ACC112 (cell line): Measurements from ENCODE around the gene ZNF624.
A peak's percentile ranks its signal among the peaks of the same experiment; 100 is the strongest.
"Not testable (repeated sequence)": the region's sequence is repeated elsewhere in the genome, so short reads cannot be mapped to it uniquely, and the experiment has no call there.

Experiments
- H2AFZ ChIP-seq: fragments of 200-600 bp; sonication (generic); one replicate; pipeline ENCODE4 v1.6.0; 2017; ENCODE audit warnings: antibody characterized with exemption, low read length; ENCODE audit not compliant: unreplicated experiment
- H3K27ac ChIP-seq: fragments of 200-600 bp; sonication (generic); 2 replicates; pipeline ENCODE4 v1.5.1; 2014; ENCODE audit warnings: low read depth, mild to moderate bottlenecking, antibody characterized with exemption, low read length, moderate library complexity
- H3K27me3 ChIP-seq: fragments of 200-600 bp; sonication (generic); 2 replicates; pipeline ENCODE4 v1.6.1; 2014; ENCODE audit warnings: mild to moderate bottlenecking, antibody characterized with exemption, low read length, moderate library complexity, mixed read lengths; ENCODE audit not compliant: insufficient read depth
- H3K36me3 ChIP-seq: fragments of 200-600 bp; sonication (generic); 2 replicates; pipeline ENCODE4 v1.6.1; 2016; ENCODE audit warnings: mild to moderate bottlenecking, antibody characterized with exemption, low read length, moderate library complexity, mixed read lengths; ENCODE audit not compliant: insufficient read depth
- H3K4me1 ChIP-seq: fragments of 200-600 bp; sonication (generic); one replicate; pipeline ENCODE4 v1.6.1; 2016; ENCODE audit warnings: low read length, mixed read lengths; ENCODE audit not compliant: insufficient read depth, unreplicated experiment, control insufficient read depth
- H3K4me3 ChIP-seq: fragments of 200-600 bp; sonication (generic); 2 replicates; pipeline ENCODE4 v1.5.1; 2014; ENCODE audit warnings: mild to moderate bottlenecking, low read depth, low read length
- H3K79me2 ChIP-seq: fragments of 200-600 bp; sonication (generic); one replicate; pipeline ENCODE4 v1.6.0; 2016; ENCODE audit warnings: low read length; ENCODE audit not compliant: control insufficient read depth, unreplicated experiment, insufficient read depth

The ZNF624 gene

DNA sequence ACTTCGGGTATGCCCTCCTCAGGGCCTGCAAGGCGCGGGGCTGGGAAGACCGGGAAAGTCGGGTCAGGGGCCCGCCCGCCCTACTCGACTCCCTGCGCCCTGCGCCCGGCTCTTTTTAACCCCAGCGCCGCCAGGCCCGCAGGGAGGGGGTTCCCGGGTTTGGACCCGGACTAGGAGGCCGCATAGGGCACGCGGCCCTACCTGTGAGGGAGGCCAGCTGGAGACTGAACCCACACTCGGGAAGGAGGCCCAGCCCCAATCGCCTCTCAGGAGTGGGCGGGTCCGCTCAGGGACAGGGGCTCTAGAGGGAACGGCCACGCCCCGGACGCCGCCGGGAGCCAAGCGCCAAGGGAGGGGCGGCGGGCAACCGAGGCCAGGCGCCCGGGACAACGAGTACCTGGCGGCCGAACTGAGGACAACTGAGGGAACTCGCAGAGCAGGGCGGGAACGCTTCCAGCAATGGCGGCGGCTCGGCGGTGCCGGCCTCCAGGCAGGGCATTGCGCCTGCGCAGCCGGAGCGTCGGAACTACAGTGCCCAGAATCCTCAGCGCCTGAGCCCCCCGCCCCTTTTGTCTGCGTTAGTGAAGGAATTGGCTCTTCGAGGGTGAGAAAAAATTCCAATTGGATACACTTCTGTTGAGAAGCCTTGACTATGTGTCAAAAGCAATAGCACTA is at the start of gene ZNF624:
TSS of gene ZNF624 (minus strand) at position 484 of the 675 bp plus-strand sequence.
- peaks cover 10% of the 10 kb centered on the region for H3K79me2 ChIP-seq
- H3K4me1 ChIP-seq, result peaks cover 6% of the 10 kb centered on the region
- peak within 1 kb of the TSS; percentile 62 for H3K27ac ChIP-seq
- H2AFZ ChIP-seq, result peak within 1 kb of the TSS; percentile 94
- H3K27me3 ChIP-seq, result peaks cover 8% of the 10 kb centered on the region; the same call in 1 of the 2 replicates
- H3K36me3 ChIP-seq, result peaks cover 12% of the 10 kb centered on the region
- peak within 1 kb of the TSS; percentile 88 for H3K4me3 ChIP-seq

DNA sequence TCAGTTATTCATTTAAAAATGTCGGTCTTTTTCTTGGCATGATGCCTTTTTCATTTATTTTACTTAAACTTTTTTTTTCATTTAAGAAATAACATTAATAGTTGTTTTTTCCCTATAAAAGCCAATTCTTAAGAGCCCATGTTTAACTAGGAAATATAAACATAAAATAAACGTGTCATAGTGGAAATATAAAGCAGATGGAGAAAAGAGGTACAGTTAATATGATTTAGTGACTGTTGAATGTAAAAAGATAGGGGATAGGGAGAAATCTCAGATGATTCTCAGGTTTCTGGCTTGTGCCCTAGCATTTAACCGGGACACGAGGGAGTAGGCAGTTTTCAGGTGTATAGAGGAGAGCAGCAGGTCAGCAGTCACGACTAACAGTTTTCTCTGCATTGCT is 44.0 kb upstream of the ZNF624 start:
- not testable (repeated sequence) for H3K4me3 ChIP-seq, H3K27ac ChIP-seq, H2AFZ ChIP-seq, H3K79me2 ChIP-seq, H3K27me3 ChIP-seq, H3K36me3 ChIP-seq, H3K4me1 ChIP-seq

DNA sequence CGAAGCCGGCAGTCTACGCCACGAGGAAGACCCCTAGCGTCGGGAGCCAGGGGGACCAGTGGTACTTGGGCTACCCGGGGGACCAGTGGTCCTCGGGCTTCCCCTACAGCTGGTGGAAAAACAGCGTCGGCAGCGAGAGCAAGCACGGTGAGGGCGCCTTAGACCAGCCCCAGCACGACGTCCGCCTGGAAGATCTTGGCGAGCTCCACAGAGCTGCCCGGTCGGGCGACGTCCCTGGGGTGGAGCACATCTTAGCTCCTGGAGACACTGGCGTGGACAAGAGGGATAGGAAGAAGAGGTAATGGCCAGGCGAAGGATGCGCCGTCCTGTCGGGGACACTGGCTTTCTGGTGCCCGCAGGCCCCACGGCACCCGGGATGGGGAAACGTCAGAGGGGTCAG is 36.8 kb upstream of the ZNF624 start:
- not testable (repeated sequence) for H3K4me1 ChIP-seq, H3K36me3 ChIP-seq, H3K27me3 ChIP-seq, H3K27ac ChIP-seq, H3K79me2 ChIP-seq, H2AFZ ChIP-seq, H3K4me3 ChIP-seq

DNA sequence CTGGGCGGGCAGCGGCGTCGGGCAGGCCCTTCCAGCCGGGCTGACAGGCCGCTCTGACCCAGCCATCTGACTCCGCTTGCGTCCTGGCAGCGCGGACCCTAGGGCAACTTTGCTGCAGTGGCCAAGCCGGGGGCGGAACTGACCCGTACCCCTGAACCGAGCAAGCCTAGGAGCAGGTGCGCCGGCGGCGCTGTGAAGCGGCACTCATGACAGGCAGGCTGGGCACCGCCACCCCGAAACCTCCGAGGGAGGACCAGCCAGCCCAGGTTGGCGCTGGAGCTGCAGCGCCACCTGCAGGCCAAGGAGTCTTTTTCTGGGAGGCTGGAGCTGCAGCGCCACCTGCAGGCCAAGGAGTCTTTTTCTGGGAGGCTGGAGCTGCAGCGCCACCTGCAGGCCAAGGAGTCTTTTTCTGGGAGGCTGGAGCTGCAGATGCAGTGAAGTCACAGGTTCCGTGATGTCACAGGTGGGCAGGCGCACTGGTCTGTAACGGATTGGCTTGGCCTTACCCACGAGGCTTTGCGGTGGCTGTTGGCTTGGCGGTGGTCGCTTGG is 36.2 kb upstream of the ZNF624 start, which contains the start of gene CCDC144A:
TSS of gene CCDC144A (plus strand) at position 511 of the 551 bp plus-strand sequence. CDS start 160 bp downstream, outside the sequence.
- not testable (repeated sequence) for H2AFZ ChIP-seq, H3K4me3 ChIP-seq

DNA sequence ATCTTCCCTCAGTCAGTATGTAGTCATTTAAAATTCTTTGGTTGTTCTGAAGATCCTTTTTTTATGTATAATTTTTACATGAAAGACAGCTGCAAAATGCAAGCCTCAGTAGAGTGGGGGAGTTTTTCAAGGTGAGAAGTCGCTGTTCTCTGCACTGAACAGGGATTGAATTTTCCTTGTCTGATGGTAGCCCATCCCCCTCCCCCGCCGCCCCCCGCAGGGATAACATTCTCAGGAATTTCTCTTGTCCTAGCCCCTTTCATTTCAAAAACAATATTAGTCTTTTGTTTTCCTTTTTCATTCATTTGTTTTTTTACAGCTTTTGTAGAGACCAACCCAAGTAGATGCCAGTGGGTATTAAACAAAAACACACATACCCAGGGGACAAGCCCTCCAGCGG is 33.5 kb upstream of the ZNF624 start:
- not testable (repeated sequence) for H3K4me3 ChIP-seq

More for the DNA sequence above, 36.2 kb upstream of the ZNF624 start, which contains the start of gene CCDC144A:
- H3K27ac ChIP-seq, H3K27me3 ChIP-seq, H3K79me2 ChIP-seq, H3K4me1 ChIP-seq, H3K36me3 ChIP-seq: not testable (repeated sequence)

DNA sequence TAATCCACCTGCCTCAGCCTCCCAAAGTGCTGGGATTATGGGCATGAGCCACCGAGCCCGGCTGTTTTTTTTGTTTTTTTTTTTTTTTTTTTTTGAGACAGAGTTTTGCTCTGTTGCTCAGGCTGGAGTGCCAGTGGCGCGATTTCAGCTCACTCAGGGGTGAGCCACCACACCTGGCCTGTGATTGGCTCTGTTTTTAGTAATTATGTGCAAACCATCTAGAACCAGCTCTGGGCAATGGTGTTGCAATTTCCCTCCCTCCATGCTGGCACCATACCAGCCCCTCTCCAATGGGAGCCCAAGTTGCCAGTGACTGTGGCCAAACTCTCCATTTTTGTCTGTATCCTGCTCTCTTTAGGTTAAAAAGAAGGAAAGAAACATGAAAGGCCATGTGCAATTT is 32.4 kb upstream of the ZNF624 start:
- not testable (repeated sequence) for H3K4me3 ChIP-seq, H3K79me2 ChIP-seq, H3K36me3 ChIP-seq, H3K27me3 ChIP-seq, H2AFZ ChIP-seq, H3K27ac ChIP-seq, H3K4me1 ChIP-seq

More for the DNA sequence above, 33.5 kb upstream of the ZNF624 start:
- not testable (repeated sequence) for H3K4me1 ChIP-seq, H3K36me3 ChIP-seq, H2AFZ ChIP-seq, H3K79me2 ChIP-seq, H3K27me3 ChIP-seq, H3K27ac ChIP-seq

DNA sequence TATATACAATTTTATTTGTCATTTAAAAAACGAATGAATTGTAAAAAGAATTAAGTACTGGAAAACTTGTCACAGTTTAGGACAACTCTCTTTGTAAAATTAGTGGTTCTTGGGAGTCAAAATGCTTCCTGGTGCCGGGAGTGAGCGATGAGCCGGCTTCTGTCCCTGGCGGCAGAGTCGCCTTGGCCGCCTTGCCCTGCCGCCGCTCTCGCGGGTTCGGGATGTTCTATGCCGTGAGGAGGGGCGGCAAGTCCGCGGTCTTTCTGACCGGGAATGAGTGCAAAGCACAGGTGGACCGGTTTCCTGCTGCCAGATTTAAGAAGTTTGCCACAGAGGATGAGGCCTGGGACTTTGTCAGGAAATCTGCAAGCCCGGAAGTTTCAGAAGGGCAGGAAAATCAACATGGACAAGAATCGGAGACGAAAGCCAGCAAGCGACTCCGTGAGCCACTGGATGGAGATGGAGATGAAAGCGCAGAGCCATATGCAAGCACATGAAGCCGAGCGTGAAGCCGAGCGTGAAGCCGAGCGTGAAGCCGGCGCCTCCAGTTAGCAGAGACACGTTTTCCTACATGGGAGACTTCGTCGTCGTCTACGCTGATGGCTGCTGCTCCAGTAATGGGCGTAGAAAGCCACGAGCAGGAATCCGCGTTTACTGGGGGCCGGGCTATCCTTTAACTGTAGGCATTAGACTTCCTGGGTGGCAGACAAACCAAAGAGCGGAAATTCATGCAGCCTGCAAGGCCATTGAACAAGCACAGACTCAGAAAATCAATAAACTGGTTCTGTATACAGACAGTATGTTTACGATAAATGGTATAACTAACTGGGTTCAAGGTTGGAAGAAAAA is 29.9 kb upstream of the ZNF624 start:
- not testable (repeated sequence) for H2AFZ ChIP-seq, H3K27ac ChIP-seq, H3K4me3 ChIP-seq, H3K36me3 ChIP-seq, H3K27me3 ChIP-seq, H3K79me2 ChIP-seq, H3K4me1 ChIP-seq

DNA sequence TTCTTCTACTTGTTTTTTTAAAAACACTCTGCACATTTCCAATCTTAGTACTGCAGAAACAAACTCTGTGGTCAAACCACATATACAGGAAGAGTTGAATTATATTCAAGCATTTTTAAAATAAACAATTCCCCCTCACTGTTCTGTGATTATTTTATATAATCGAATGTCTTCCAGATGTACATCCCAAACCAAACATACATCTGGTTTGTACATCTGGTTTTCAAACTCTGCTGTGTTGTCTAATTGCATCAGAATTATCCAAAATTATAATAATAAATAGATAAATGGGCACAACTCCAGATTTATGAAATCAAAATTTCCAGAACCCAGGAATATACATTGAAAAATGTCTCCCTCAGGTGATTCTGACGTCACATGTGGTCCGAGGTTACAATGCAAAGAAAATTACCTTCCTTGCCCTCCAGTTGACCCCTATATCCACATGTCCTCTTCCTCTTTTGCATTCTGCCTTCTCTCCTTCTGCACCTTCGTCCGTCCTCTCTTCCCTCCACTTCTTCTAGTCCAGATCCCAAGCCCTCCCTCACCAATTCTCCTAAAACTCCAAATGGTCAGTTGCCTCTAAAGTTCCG is 23.1 kb upstream of the ZNF624 start:
- H3K4me3 ChIP-seq, result no peak overlapping the region
- H3K27ac ChIP-seq, result no peak overlapping the region
- no peaks in the 10 kb centered on the region for H3K27me3 ChIP-seq
- no peaks in the 10 kb centered on the region for H3K4me1 ChIP-seq
- no peak overlapping the region for H2AFZ ChIP-seq
- H3K36me3 ChIP-seq, result no peaks in the 10 kb centered on the region
- no peaks in the 10 kb centered on the region for H3K79me2 ChIP-seq

DNA sequence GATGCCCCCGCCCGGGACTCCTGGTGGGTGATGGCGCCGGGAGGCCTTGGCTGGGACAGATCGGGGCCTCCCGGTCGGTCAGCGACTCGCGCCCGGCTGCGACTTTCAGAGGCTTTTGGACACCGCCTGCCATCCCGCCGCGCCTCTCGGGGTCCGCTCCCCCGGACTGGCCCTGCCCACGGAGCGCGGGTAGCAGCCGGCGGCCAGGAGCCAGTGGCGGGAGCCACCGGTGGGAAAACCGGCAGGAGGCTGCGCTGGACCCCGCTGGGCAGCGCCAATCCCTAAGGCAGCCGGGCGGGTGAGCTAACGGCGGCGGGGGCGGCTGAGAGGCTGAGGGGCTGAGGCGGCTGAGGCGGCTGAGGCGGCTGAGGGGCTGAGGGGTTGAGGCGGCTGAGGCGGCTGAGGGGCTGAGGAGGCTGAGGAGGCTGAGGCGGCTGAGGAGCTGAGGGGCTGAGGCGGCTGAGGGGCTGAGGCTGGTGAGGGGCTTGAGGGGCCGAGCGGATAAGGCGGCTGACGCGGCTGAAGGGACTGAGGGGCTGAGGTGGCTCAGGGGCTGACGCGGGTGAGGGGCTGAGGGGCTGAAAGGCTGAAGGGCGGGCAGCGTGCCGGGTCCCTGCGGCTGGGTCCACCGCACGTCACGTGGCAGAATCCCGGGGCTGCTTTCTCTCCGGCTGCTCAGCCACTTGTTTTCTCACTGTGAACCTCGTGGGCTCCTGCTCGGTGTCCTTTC is 13.4 kb upstream of the ZNF624 start:
- not testable (repeated sequence) for H3K27ac ChIP-seq, H3K4me1 ChIP-seq, H3K36me3 ChIP-seq, H3K27me3 ChIP-seq, H3K79me2 ChIP-seq
- Histone ChIP-seq H3K4me3 (peak overlapping the region; percentile 72), H2AFZ (peak overlapping the region; percentile 56)

DNA sequence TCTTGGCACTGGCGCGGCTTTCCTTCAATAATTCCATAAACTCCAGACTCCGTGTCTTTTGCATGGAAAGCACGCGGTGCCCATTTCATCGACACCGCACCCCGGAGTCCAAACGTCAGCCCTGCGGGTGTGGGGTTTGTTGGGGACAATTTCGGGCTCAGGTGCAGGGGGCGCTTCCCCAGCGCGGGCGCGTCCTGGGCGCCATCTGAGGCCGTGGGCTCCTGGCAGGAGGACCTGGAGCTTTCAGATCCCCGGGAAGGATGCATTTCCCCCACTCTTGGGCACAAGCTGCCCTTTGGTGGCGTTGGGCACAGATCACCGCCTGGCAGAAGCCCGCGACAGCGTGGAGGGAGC is 12.9 kb upstream of the ZNF624 start:
- not testable (repeated sequence) for H3K27me3 ChIP-seq, H3K27ac ChIP-seq, H3K36me3 ChIP-seq, H3K79me2 ChIP-seq, H3K4me1 ChIP-seq
- H2AFZ ChIP-seq, result peak overlapping the region; percentile 56
- peak overlapping the region; percentile 72 for H3K4me3 ChIP-seq
